ENCODE measurements around the gene USP47. TPM values are rescaled to one million over a fixed set of nuclear protein-coding genes. Genes with fewer than 3 reads are reported as not detected.

Gene USP47
- total RNA-seq, 1 donor from 2014 or later, result 54.0 TPM

- Mint-ChIP-seq H3K9me3 (peaks cover 17% of the 10 kb centered on the region), H3K4me1 (peaks cover 33% of the 10 kb centered on the region), H3K4me3 (no peak overlapping the region), H3K36me3 (ENCODE audit: low read depth) (peaks cover 18% of the 10 kb centered on the region), H3K27ac (no peak overlapping the region), H3K27me3 (no peaks in the 10 kb centered on the region)
- DNase-seq, result no peak
- intact Hi-C loops (cut with micrococcal nuclease), result no loop called here
These were observed 22.6 kb downstream of the USP47 start for GRCh38 chr11:11864332-11864731.

DNA sequence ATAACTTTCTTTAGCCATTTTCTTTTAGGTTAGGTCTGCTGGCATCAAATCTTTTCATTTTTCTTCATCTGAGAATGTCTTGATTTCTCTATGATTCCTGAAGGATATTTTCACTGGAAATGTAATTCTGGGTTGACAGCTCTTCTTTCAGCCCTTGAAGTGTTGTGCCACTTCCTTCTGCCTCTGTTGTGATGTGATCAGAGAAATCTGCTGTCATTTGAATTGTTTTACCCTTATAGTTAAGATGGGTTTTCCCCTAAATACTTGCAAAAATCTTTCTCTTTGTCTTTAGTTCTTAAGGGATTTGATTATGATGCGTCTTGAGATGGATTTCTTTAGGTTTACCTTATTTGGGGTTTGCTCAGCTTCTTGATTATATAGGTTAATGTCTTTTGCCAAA lies 23.0 kb downstream of the USP47 start:
- Mint-ChIP-seq H3K4me1 (peaks cover 32% of the 10 kb centered on the region), H3K9me3 (peaks cover 17% of the 10 kb centered on the region), H3K4me3 (no peak overlapping the region), H3K36me3 (ENCODE audit: low read depth) (peaks cover 18% of the 10 kb centered on the region), H3K27me3 (no peaks in the 10 kb centered on the region), H3K27ac (no peak overlapping the region)
- no peak for DNase-seq
- intact Hi-C loops (cut with micrococcal nuclease), result no loop called here

DNA sequence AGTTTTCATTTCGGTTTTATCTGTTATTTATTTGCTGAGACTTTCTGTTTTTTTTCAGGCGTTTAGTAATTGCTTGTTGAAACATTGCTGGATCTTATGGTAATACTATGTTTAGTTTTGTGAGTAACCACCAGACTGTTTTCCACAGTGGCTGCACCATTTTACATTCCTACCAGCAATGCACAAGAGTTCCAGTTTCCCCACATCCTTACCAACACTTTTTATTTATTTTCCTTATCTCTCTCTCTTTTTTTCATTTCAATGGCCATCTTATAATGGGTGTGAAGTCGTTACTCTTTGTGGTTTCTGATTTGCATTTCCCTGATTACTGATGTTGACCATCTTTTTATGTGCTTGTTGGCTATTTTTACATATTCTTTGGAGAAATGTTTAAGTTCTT lies 23.7 kb downstream of the USP47 start:
- Mint-ChIP-seq H3K27me3 (no peaks in the 10 kb centered on the region), H3K27ac (no peak overlapping the region), H3K4me3 (no peak overlapping the region), H3K9me3 (peaks cover 17% of the 10 kb centered on the region), H3K36me3 (ENCODE audit: low read depth) (peaks cover 18% of the 10 kb centered on the region), H3K4me1 (peaks cover 33% of the 10 kb centered on the region)
- intact Hi-C loops (cut with micrococcal nuclease), result no loop called here
- DNase-seq, result no peak

DNA sequence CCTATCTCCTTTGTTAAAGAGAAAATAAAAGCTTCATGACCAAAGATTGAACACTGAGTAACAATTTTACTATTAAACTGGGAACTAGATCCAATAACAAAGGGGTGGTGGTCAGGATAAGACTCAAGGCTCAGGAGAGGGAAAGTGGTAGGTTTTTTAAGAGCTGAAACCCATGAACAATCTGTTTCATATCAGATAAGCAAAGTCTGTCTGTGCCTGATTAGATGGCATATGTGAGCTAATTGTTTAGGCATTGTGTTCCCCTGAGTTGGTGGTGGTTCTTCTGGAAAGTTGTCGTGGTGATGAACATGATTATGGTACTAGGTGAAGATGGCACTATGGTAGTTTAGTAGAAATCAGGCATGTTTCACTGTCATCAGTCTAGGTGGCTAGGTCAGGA lies 24.4 kb downstream of the USP47 start:
- no peak overlapping the region for H3K4me3 Mint-ChIP-seq
- H3K36me3 Mint-ChIP-seq (ENCODE audit: low read depth), result peaks cover 19% of the 10 kb centered on the region
- no peaks in the 10 kb centered on the region for H3K27me3 Mint-ChIP-seq
- intact Hi-C loops (cut with micrococcal nuclease), result no loop called here
- H3K4me1 Mint-ChIP-seq, result peaks cover 35% of the 10 kb centered on the region
- no peak for DNase-seq
- H3K9me3 Mint-ChIP-seq, result peaks cover 17% of the 10 kb centered on the region
- H3K27ac Mint-ChIP-seq, result no peak overlapping the region

GRCh38 chr11:11867720-11868119 lies 25.9 kb downstream of the USP47 start:
- Mint-ChIP-seq H3K27me3 (no peaks in the 10 kb centered on the region), H3K27ac (no peak overlapping the region), H3K36me3 (ENCODE audit: low read depth) (peaks cover 19% of the 10 kb centered on the region), H3K4me1 (peaks cover 42% of the 10 kb centered on the region), H3K4me3 (no peak overlapping the region), H3K9me3 (peaks cover 17% of the 10 kb centered on the region)
- intact Hi-C loops (cut with micrococcal nuclease), result no loop called here
- no peak for DNase-seq

DNA sequence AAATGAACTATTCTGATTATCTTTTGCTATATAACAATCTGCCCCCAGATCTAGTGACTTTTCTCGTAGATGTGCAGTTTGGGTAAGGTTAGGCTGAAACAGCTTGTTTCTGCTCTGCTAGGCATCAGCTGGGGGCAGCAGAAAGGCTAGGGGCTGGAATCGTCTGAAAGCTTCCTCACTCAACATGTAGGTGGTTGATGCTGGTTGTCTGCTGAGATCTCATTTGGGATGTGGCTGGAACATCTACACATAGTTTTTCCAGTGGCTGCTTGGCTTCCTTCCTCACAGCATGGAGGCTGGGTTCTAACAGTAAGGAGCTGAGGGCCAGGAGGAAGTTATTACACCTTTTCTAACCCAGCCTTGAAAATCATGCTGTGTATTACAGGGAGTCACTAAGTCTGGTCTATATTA lies 30.2 kb downstream of the USP47 start:
- Mint-ChIP-seq H3K9me3 (peaks cover 8% of the 10 kb centered on the region), H3K4me1 (peaks cover 24% of the 10 kb centered on the region), H3K27me3 (no peaks in the 10 kb centered on the region), H3K4me3 (no peak overlapping the region), H3K27ac (no peak overlapping the region), H3K36me3 (ENCODE audit: low read depth) (peaks cover 10% of the 10 kb centered on the region)
- intact Hi-C loops (cut with micrococcal nuclease), result no loop called here
- DNase-seq, result no peak

DNA sequence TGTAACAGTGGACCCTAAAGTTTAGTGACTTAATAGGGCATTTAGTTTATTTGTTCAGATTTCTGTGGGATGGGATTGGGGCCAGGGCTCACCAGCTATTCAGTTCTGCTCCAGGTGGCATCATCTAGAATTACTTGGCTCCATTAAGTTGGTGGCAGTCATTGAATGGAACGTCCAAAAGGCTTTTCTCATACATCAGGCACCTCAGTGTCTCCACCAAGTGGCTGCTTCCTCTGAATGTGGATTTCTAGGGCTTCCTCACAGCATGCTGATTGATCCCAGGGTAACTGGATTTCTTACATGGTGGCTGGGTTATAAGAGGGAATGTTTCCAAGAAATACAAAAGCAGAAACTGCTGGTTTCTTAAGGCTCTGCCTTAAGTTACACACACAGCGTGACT lies 34.7 kb downstream of the USP47 start:
- Mint-ChIP-seq H3K36me3 (ENCODE audit: low read depth) (peaks cover 4% of the 10 kb centered on the region), H3K27ac (no peak overlapping the region), H3K4me3 (no peak overlapping the region), H3K27me3 (no peaks in the 10 kb centered on the region), H3K9me3 (no peaks in the 10 kb centered on the region), H3K4me1 (peaks cover 10% of the 10 kb centered on the region)
- intact Hi-C loops (cut with micrococcal nuclease), result no loop called here
- DNase-seq, result no peak

DNA sequence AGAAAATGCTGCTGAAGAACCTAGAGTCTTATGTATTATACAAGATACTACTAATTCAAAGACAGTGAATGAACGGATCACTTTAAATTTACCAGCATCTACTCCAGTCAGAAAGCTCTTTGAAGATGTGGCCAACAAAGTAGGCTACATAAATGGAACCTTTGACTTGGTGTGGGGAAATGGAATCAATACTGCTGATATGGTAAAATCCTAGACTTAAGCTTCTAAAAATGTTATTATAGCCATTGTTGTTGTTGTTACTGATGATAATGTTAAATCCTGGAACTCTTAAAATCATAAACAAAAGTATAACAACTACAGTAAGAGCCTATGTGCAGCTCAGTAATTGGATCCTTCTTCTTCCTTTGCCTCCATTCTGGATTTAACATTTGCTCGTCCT lies 38.4 kb downstream of the USP47 start:
- intact Hi-C loops (cut with micrococcal nuclease), result no loop called here
- H3K4me1 Mint-ChIP-seq, result peaks cover 18% of the 10 kb centered on the region
- H3K9me3 Mint-ChIP-seq, result no peaks in the 10 kb centered on the region
- peaks cover 18% of the 10 kb centered on the region for H3K36me3 Mint-ChIP-seq (ENCODE audit: low read depth)
- DNase-seq, result no peak
- no peaks in the 10 kb centered on the region for H3K27me3 Mint-ChIP-seq
- H3K4me3 Mint-ChIP-seq, result no peak overlapping the region
- no peak overlapping the region for H3K27ac Mint-ChIP-seq

DNA sequence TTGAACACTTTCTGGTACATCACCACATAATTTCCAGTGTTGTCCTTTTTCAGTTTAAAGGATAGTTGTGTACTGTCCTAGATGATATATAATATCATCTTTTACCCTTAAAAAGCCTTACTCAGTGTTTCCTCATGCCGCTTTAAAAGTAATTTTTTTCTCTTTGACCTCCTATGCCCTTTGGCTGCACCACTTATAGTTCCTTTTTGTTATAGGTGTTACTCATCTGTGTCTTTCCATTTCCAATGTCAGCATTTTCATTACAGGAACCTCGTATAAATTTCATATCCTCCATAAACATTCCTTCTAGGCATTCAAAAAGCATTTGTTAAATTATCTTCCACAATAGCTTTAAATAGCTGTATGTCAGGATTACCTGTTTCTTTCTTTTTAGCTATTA lies 40.8 kb downstream of the USP47 start:
- Mint-ChIP-seq H3K4me1 (peaks cover 17% of the 10 kb centered on the region), H3K36me3 (ENCODE audit: low read depth) (peaks cover 39% of the 10 kb centered on the region), H3K27ac (no peak overlapping the region), H3K27me3 (no peaks in the 10 kb centered on the region), H3K9me3 (peaks cover 7% of the 10 kb centered on the region), H3K4me3 (no peak overlapping the region)
- intact Hi-C loops (cut with micrococcal nuclease), result no loop called here
- no peak for DNase-seq

GRCh38 chr11:11884351-11884750 lies 42.6 kb downstream of the USP47 start:
- Mint-ChIP-seq H3K9me3 (peaks cover 7% of the 10 kb centered on the region), H3K27me3 (no peaks in the 10 kb centered on the region), H3K27ac (no peak overlapping the region), H3K4me3 (no peak overlapping the region), H3K4me1 (peaks cover 21% of the 10 kb centered on the region), H3K36me3 (ENCODE audit: low read depth) (peaks cover 57% of the 10 kb centered on the region)
- no peak for DNase-seq
- intact Hi-C loops (cut with micrococcal nuclease), result no loop called here

- Mint-ChIP-seq H3K27me3 (no peaks in the 10 kb centered on the region), H3K9me3 (peaks cover 7% of the 10 kb centered on the region), H3K36me3 (ENCODE audit: low read depth) (peaks cover 60% of the 10 kb centered on the region), H3K4me1 (peaks cover 21% of the 10 kb centered on the region), H3K4me3 (no peak overlapping the region), H3K27ac (no peak overlapping the region)
- intact Hi-C loops (cut with micrococcal nuclease), result no loop called here
- no peak for DNase-seq
These were observed 43.2 kb downstream of the USP47 start for GRCh38 chr11:11884774-11885481.

- no peak overlapping the region for H3K4me3 Mint-ChIP-seq
- DNase-seq, result no peak
- no peak overlapping the region for H3K27ac Mint-ChIP-seq
- H3K27me3 Mint-ChIP-seq, result no peaks in the 10 kb centered on the region
- peaks cover 26% of the 10 kb centered on the region for H3K36me3 Mint-ChIP-seq (ENCODE audit: low read depth)
- no peaks in the 10 kb centered on the region for H3K9me3 Mint-ChIP-seq
- intact Hi-C loops (cut with micrococcal nuclease), result no loop called here
- H3K4me1 Mint-ChIP-seq, result peaks cover 11% of the 10 kb centered on the region
These were observed 52.7 kb downstream of the USP47 start for GRCh38 chr11:11894486-11894885.

GRCh38 chr11:11895672-11896071 lies 53.9 kb downstream of the USP47 start:
- Mint-ChIP-seq H3K27me3 (no peaks in the 10 kb centered on the region), H3K4me1 (peaks cover 10% of the 10 kb centered on the region), H3K36me3 (ENCODE audit: low read depth) (peaks cover 25% of the 10 kb centered on the region), H3K4me3 (no peak overlapping the region), H3K9me3 (no peaks in the 10 kb centered on the region), H3K27ac (no peak overlapping the region)
- DNase-seq, result no peak
- intact Hi-C loops (cut with micrococcal nuclease), result loop anchor here (5.0 kb wide), 1 partner anchor 53 kb away; the partner anchor contains the start of gene USP47

- no peak for DNase-seq
- Mint-ChIP-seq H3K4me3 (no peak overlapping the region), H3K9me3 (no peaks in the 10 kb centered on the region), H3K36me3 (ENCODE audit: low read depth) (peaks cover 21% of the 10 kb centered on the region), H3K27ac (no peak overlapping the region), H3K27me3 (no peaks in the 10 kb centered on the region), H3K4me1 (peaks cover 7% of the 10 kb centered on the region)
- intact Hi-C loops (cut with micrococcal nuclease), result loop anchor here (5.0 kb wide), 1 partner anchor 56 kb away; the partner anchor contains the start of gene USP47
These were observed 56.9 kb downstream of the USP47 start for GRCh38 chr11:11898648-11899047.

GRCh38 chr11:11899401-11899800 lies 57.6 kb downstream of the USP47 start:
- no peak for DNase-seq
- intact Hi-C loops (cut with micrococcal nuclease), result loop anchor here (5.0 kb wide), 1 partner anchor 57 kb away; the partner anchor contains the start of gene USP47
- Mint-ChIP-seq H3K4me1 (peaks cover 7% of the 10 kb centered on the region), H3K36me3 (ENCODE audit: low read depth) (peaks cover 25% of the 10 kb centered on the region), H3K9me3 (no peaks in the 10 kb centered on the region), H3K4me3 (no peak overlapping the region), H3K27ac (no peak overlapping the region), H3K27me3 (no peaks in the 10 kb centered on the region)

Data from activated CD4-positive, alpha-beta T cell treated with anti-CD3 and anti-CD28 coated beads, Interleukin-2, amount 10 ng/mL, durations not matched to agents 24 days and 14 days (primary cell).